ENCODE data around the gene TEAD4.
"Not testable (repeated sequence)": the region's sequence is repeated elsewhere in the genome, so short reads cannot be mapped to it uniquely, and the experiment has no call there.

TEAD4 gene

GRCh38 chr12:3042394-3042793 lies 83.2 kb downstream of the TEAD4 start:
- intact Hi-C loops (cut with DNase I) = no loop called here
- peak in 2 of 10 donors; percentile 27 to 62 for DNase-seq

GRCh38 chr12:3042826-3043225 lies 83.6 kb downstream of the TEAD4 start:
- peak in 2 of 10 donors; percentile 3 to 29 for DNase-seq
- intact Hi-C loops (cut with DNase I) = no loop called here

- intact Hi-C loops (cut with DNase I) = no loop called here
- peak in 2 of 10 donors; percentile 35 to 55 for DNase-seq
These were observed 84.2 kb downstream of the TEAD4 start for GRCh38 chr12:3043406-3043805.

GRCh38 chr12:3044141-3044630 lies 85.0 kb downstream of the TEAD4 start:
- DNase-seq = peak in 2 of 10 donors; percentile 23 to 39
- intact Hi-C loops (cut with DNase I) = no loop called here

- no peak for DNase-seq
- intact Hi-C loops (cut with DNase I) = no loop called here
These were observed 86.3 kb downstream of the TEAD4 start for GRCh38 chr12:3045494-3045893.

GRCh38 chr12:3045989-3046388 lies 86.8 kb downstream of the TEAD4 start:
- no peak for DNase-seq
- intact Hi-C loops (cut with DNase I) = no loop called here

GRCh38 chr12:3046441-3047200 lies 87.4 kb downstream of the TEAD4 start:
- DNase-seq = no peak
- intact Hi-C loops (cut with DNase I) = no loop called here

- no peak for DNase-seq
- intact Hi-C loops (cut with DNase I) = no loop called here
These were observed 88.8 kb downstream of the TEAD4 start for GRCh38 chr12:3047961-3048360.

- intact Hi-C loops (cut with DNase I) = no loop called here
- peak in 1 of 10 donors; percentile 18 for DNase-seq
These were observed 89.3 kb downstream of the TEAD4 start for GRCh38 chr12:3048540-3048939.

- intact Hi-C loops (cut with DNase I) = no loop called here
- DNase-seq = peak in 1 of 10 donors; percentile 46
These were observed 90.0 kb downstream of the TEAD4 start for GRCh38 chr12:3049176-3049575.

GRCh38 chr12:3049611-3050249 lies 90.5 kb downstream of the TEAD4 start:
- intact Hi-C loops (cut with DNase I) = no loop called here
- DNase-seq = peak in 1 of 10 donors; percentile 35

GRCh38 chr12:3054374-3054773 lies 95.2 kb downstream of the TEAD4 start:
- DNase-seq = peak in 1 of 10 donors; percentile 41
- intact Hi-C loops (cut with DNase I) = no loop called here

GRCh38 chr12:3055026-3055703 lies 96.0 kb downstream of the TEAD4 start:
- intact Hi-C loops (cut with DNase I) = no loop called here
- peak in 1 of 10 donors; percentile 62 for DNase-seq

- DNase-seq = peak in 1 of 10 donors; percentile 21
These were observed 96.7 kb downstream of the TEAD4 start for GRCh38 chr12:3055704-3056467.

GRCh38 chr12:3061059-3061458 lies 101.9 kb downstream of the TEAD4 start:
- intact Hi-C loops (cut with DNase I) = no loop called here
- DNase-seq = peak in 5 of 10 donors; percentile 27 to 91 (median 59)

More at GRCh38 chr12:3055704-3056467, 96.7 kb downstream of the TEAD4 start:
- intact Hi-C loops (cut with DNase I) = no loop called here

- DNase-seq = peak in 1 of 10 donors; percentile 3
- intact Hi-C loops (cut with DNase I) = no loop called here
These were observed 102.5 kb downstream of the TEAD4 start for GRCh38 chr12:3061501-3062215.

GRCh38 chr12:3065300-3065699 lies 106.1 kb downstream of the TEAD4 start:
- intact Hi-C loops (cut with DNase I) = no loop called here
- DNase-seq = no peak

GRCh38 chr12:3065846-3066245 lies 106.6 kb downstream of the TEAD4 start:
- DNase-seq = peak in 1 of 10 donors; percentile 38
- intact Hi-C loops (cut with DNase I) = not testable (repeated sequence)

GRCh38 chr12:3069714-3070113 lies 110.5 kb downstream of the TEAD4 start:
- DNase-seq = no peak
- intact Hi-C loops (cut with DNase I) = loop anchor here (5.0 to 10.0 kb wide), 2 partner anchors 68 to 135 kb away; no protein-coding TSS in a partner anchor

Measured in posterior cingulate gyrus (tissue), 11 donors.